Trophoblast cell (in vitro differentiated cells and primary cell): ENCODE data around the gene DOK4.

ENCODE experiments used
- DNase-seq, 2 donors: peaks; one replicate each; pipeline ENCODE4 v3.0.0-alpha.2; 2016
- H2AFZ ChIP-seq: 2 replicates; pipeline ENCODE4 v1.6.1; 2013; ENCODE audit warnings: low read length, moderate library complexity, mild to moderate bottlenecking; ENCODE audit not compliant: insufficient read depth, poor library complexity
- H2AK5ac ChIP-seq: 2 replicates; pipeline ENCODE4 v1.6.1; 2013; ENCODE audit warnings: mild to moderate bottlenecking, low read length
- H2BK120ac ChIP-seq: 2 replicates; pipeline ENCODE4 v1.6.1; 2013; ENCODE audit warnings: low read length, mild to moderate bottlenecking, moderate library complexity; ENCODE audit not compliant: insufficient read depth, poor library complexity
- H2BK12ac ChIP-seq: 2 replicates; pipeline ENCODE4 v1.6.1; 2013; ENCODE audit warnings: mild to moderate bottlenecking, low read length, moderate library complexity
- H2BK5ac ChIP-seq: 2 replicates; pipeline ENCODE4 v1.6.1; 2013; ENCODE audit warnings: low read length, low read depth, moderate library complexity, mild to moderate bottlenecking; ENCODE audit not compliant: poor library complexity
- H3K14ac ChIP-seq: 2 replicates; pipeline ENCODE4 v1.6.1; 2013; ENCODE audit warnings: mild to moderate bottlenecking, low read length
- H3K18ac ChIP-seq: 2 replicates; pipeline ENCODE4 v1.6.1; 2013; ENCODE audit warnings: mild to moderate bottlenecking, low read length
- H3K23ac ChIP-seq: 2 replicates; pipeline ENCODE4 v1.6.1; 2013; ENCODE audit warnings: low read length
- H3K27ac ChIP-seq: 2 replicates; pipeline ENCODE4 v1.5.1; 2013; ENCODE audit warnings: low read depth, mild to moderate bottlenecking, inconsistent platforms, low read length, moderate library complexity
- H3K27me3 ChIP-seq: 2 replicates; pipeline ENCODE4 v1.6.1; 2013; ENCODE audit warnings: inconsistent platforms, mild to moderate bottlenecking, low read length, moderate library complexity; ENCODE audit not compliant: insufficient read depth
- H3K36me3 ChIP-seq, 2 experiments: 1 replicate in 1 of 2; 2 replicates in 1 of 2; pipeline ENCODE4 v1.6.1; 2013; ENCODE audit warnings: low read length in 2 of 2, mild to moderate bottlenecking in 2 of 2, moderate library complexity in 1 of 2; ENCODE audit not compliant: insufficient read depth in 2 of 2, control insufficient read depth in 1 of 2
- H3K4ac ChIP-seq: 2 replicates; pipeline ENCODE4 v1.6.1; 2013; ENCODE audit warnings: low read depth, mild to moderate bottlenecking, low read length, moderate library complexity
- H3K4me1 ChIP-seq, 2 experiments: 1 replicate in 1 of 2; 2 replicates in 1 of 2; pipeline ENCODE4 v1.6.1; 2013; ENCODE audit warnings: low read length in 2 of 2, mild to moderate bottlenecking in 2 of 2, moderate library complexity in 1 of 2; ENCODE audit not compliant: insufficient read depth in 2 of 2, control insufficient read depth in 1 of 2
- H3K4me2 ChIP-seq: 2 replicates; pipeline ENCODE4 v1.6.1; 2013; ENCODE audit warnings: inconsistent platforms, mild to moderate bottlenecking, low read length, moderate library complexity
- H3K4me3 ChIP-seq: 2 replicates; pipeline ENCODE4 v1.5.1; 2013; ENCODE audit warnings: mild to moderate bottlenecking, low read depth, low read length, inconsistent platforms
- H3K79me1 ChIP-seq: one replicate; pipeline ENCODE4 v1.6.1; 2013; ENCODE audit warnings: low read length
- H3K79me2 ChIP-seq: 2 replicates; pipeline ENCODE4 v1.6.1; 2013; ENCODE audit warnings: low read length, mild to moderate bottlenecking; ENCODE audit not compliant: control insufficient read depth, insufficient read depth, poor library complexity
- H3K9ac ChIP-seq: 2 replicates; pipeline ENCODE4 v1.6.1; 2013; ENCODE audit warnings: mild to moderate bottlenecking, low read length
- H3K9me3 ChIP-seq: 2 replicates; pipeline ENCODE4 v1.6.1; 2013; ENCODE audit warnings: low read depth, mild to moderate bottlenecking, control low read depth, inconsistent platforms, low read length; ENCODE audit not compliant: insufficient read depth
- H4K12ac ChIP-seq: 2 replicates; pipeline ENCODE4 v1.6.1; 2013; ENCODE audit warnings: low read depth, mild to moderate bottlenecking, low read length, moderate library complexity
- H4K8ac ChIP-seq: 2 replicates; pipeline ENCODE4 v1.6.1; 2013; ENCODE audit warnings: low read depth, mild to moderate bottlenecking, low read length, moderate library complexity
- H4K91ac ChIP-seq: one replicate; pipeline ENCODE4 v1.6.1; 2013; ENCODE audit warnings: low read depth, mild to moderate bottlenecking, low read length, moderate library complexity
- WGBS: extraction: QIAGEN DNeasy Blood & Tissue Kit; methylation state at CpG from one replicate; pipeline ENCODE4 v1.1.7; 2013; ENCODE audit warnings: missing lambda C conversion rate; ENCODE audit not compliant: insufficient read length, insufficient coverage; ENCODE audit errors: extremely low coverage; 5-methylcytosine and 5-hydroxymethylcytosine counted together

The DOK4 gene

DNA sequence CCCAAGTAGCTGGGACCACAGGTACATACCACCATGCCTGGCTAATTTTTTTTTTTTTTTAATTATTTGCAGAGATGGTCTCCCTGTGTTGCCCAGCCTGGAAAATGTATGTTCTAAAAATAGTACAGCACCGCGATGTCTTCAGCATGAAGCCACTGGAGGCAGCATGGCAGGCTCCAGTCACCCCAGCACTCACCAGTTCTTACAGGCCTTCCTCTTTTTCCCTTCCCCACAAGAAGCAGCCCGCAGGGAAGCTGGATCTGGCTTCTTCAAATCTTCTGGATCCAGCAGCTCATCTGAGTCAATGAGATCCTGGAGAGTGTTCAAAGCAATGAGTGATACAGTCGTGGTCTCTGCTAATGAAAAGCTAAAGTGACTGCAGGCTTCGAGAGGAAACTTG is 55.3 kb downstream of the DOK4 start:
- H2BK12ac ChIP-seq, result no peak overlapping the region
- no peak overlapping the region for H2BK5ac ChIP-seq
- H3K4me1 ChIP-seq, result no peaks in the 10 kb centered on the region
- no peak overlapping the region for H2AFZ ChIP-seq
- H2AK5ac ChIP-seq, result no peak overlapping the region
- no peak overlapping the region for H4K8ac ChIP-seq
- H4K91ac ChIP-seq, result no peak overlapping the region
- no peaks in the 10 kb centered on the region for H3K9me3 ChIP-seq
- H3K36me3 ChIP-seq, result peaks cover 53 to 69% of the 10 kb centered on the region in 2 experiments
- H3K4ac ChIP-seq, result no peak overlapping the region
- H3K27me3 ChIP-seq, result no peaks in the 10 kb centered on the region
- no peaks in the 10 kb centered on the region for H3K79me2 ChIP-seq
- H3K23ac ChIP-seq, result no peak overlapping the region
- H2BK120ac ChIP-seq, result no peak overlapping the region
- no peak overlapping the region for H3K4me3 ChIP-seq
- no peak for DNase-seq
- no peak overlapping the region for H3K18ac ChIP-seq
- H3K79me1 ChIP-seq, result no peaks in the 10 kb centered on the region
- H3K9ac ChIP-seq, result no peak overlapping the region
- H3K4me2 ChIP-seq, result no peak overlapping the region
- H3K27ac ChIP-seq, result no peak overlapping the region
- no peak overlapping the region for H4K12ac ChIP-seq
- WGBS, result no CpG with 5 or more reads among the region's 5 CpGs
- H3K14ac ChIP-seq, result no peak overlapping the region

DNA sequence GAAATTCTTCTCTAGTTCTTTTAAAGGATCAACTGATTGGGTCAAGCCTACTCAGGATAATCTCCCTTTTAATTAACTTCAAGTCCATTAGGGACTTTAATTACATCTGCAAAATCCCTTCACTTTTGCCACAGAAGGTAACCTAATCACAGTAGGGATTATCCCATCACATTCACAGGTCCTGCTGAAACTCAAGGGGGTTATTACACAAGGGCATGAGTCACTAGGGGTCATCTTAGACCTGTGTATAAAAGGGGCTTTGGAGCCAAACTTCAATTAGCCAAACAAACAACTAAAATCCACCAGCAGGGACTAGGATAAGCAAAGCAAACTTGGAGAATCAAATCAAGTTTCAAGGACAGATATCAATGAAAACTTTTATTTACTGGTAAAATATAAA is 58.5 kb downstream of the DOK4 start:
- H3K23ac ChIP-seq, result no peak overlapping the region
- no peak for DNase-seq
- H4K91ac ChIP-seq, result no peak overlapping the region
- no peak overlapping the region for H3K4me3 ChIP-seq
- no peak overlapping the region for H3K14ac ChIP-seq
- no peak overlapping the region for H3K18ac ChIP-seq
- H2BK5ac ChIP-seq, result no peak overlapping the region
- H3K9me3 ChIP-seq, result no peaks in the 10 kb centered on the region
- no peak overlapping the region for H3K4me2 ChIP-seq
- H2BK12ac ChIP-seq, result no peak overlapping the region
- H2BK120ac ChIP-seq, result no peak overlapping the region
- no peaks in the 10 kb centered on the region for H3K79me2 ChIP-seq
- no peak overlapping the region for H3K9ac ChIP-seq
- H4K8ac ChIP-seq, result no peak overlapping the region
- no peaks in the 10 kb centered on the region for H3K79me1 ChIP-seq
- H4K12ac ChIP-seq, result no peak overlapping the region
- H3K4me1 ChIP-seq, result no peaks in the 10 kb centered on the region
- H3K4ac ChIP-seq, result no peak overlapping the region
- no peak overlapping the region for H2AK5ac ChIP-seq
- H2AFZ ChIP-seq, result no peak overlapping the region
- peaks cover 38 to 50% of the 10 kb centered on the region in 2 experiments for H3K36me3 ChIP-seq
- H3K27me3 ChIP-seq, result no peaks in the 10 kb centered on the region
- no peak overlapping the region for H3K27ac ChIP-seq

DNA sequence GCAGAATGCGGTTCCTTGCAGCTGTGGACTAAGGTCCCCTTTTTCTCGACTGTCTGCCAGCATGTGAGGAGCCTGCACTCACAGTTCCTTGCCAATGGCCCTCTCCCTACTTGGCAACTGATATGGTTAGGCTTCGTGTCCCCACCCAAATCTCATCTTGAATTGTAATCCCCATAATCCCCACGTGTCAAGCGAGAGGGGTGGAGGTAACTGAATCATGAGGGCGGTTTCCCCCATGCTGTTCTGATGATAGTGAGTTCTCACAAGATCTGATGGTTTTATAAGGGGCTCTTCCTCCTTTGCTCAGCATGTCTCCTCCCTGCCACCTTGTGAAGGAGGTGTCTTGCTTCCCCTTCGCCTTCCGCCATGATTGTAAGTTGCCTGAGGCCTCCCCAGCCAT is 59.0 kb downstream of the DOK4 start:
- H3K9ac ChIP-seq, result no peak overlapping the region
- H4K8ac ChIP-seq, result no peak overlapping the region
- no peaks in the 10 kb centered on the region for H3K4me1 ChIP-seq
- H2AK5ac ChIP-seq, result no peak overlapping the region
- H4K12ac ChIP-seq, result no peak overlapping the region
- peaks cover 36 to 45% of the 10 kb centered on the region in 2 experiments for H3K36me3 ChIP-seq
- no peak overlapping the region for H3K4ac ChIP-seq
- no peaks in the 10 kb centered on the region for H3K27me3 ChIP-seq
- H2BK5ac ChIP-seq, result no peak overlapping the region
- no peak overlapping the region for H2BK12ac ChIP-seq
- H3K23ac ChIP-seq, result no peak overlapping the region
- no peaks in the 10 kb centered on the region for H3K79me1 ChIP-seq
- H2BK120ac ChIP-seq, result no peak overlapping the region
- WGBS, result no CpG with 5 or more reads among the region's 8 CpGs
- H3K4me3 ChIP-seq, result no peak overlapping the region
- no peaks in the 10 kb centered on the region for H3K9me3 ChIP-seq
- H3K18ac ChIP-seq, result no peak overlapping the region
- no peak overlapping the region for H4K91ac ChIP-seq
- H3K4me2 ChIP-seq, result no peak overlapping the region
- no peaks in the 10 kb centered on the region for H3K79me2 ChIP-seq
- no peak for DNase-seq
- H3K27ac ChIP-seq, result no peak overlapping the region
- no peak overlapping the region for H3K14ac ChIP-seq
- no peak overlapping the region for H2AFZ ChIP-seq

DNA sequence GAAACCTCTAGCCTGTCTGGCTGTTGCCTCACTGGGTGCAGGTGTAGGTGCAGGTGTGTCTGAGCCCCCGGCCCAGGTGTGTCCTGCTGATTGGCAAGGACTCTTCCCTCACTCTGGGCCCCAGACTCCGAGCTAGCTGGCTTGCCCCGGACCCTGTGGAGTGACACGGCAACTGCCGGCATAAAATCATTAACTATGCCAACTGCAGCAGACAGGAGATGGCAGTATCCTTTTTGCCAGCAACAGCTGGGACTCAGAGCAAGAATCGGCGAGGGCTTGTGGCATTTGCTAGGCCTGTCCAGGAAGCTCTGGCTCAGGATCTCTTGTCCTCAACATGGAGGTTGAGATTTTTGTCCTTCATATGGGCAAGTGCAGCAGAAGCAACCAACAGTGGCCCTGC is 59.9 kb downstream of the DOK4 start:
- H3K27me3 ChIP-seq, result no peaks in the 10 kb centered on the region
- H3K14ac ChIP-seq, result no peak overlapping the region
- H2AK5ac ChIP-seq, result no peak overlapping the region
- H3K79me1 ChIP-seq, result no peaks in the 10 kb centered on the region
- no peak overlapping the region for H3K23ac ChIP-seq
- no peak overlapping the region for H3K18ac ChIP-seq
- peaks cover 31 to 38% of the 10 kb centered on the region in 2 experiments for H3K36me3 ChIP-seq
- no peak overlapping the region for H3K4me3 ChIP-seq
- no peak overlapping the region for H3K4ac ChIP-seq
- DNase-seq, result no peak
- no peak overlapping the region for H3K4me2 ChIP-seq
- H3K79me2 ChIP-seq, result no peaks in the 10 kb centered on the region
- H4K91ac ChIP-seq, result no peak overlapping the region
- no peak overlapping the region for H4K12ac ChIP-seq
- no peak overlapping the region for H4K8ac ChIP-seq
- no peak overlapping the region for H2BK120ac ChIP-seq
- H3K9me3 ChIP-seq, result no peaks in the 10 kb centered on the region
- H2BK12ac ChIP-seq, result no peak overlapping the region
- no peaks in the 10 kb centered on the region for H3K4me1 ChIP-seq
- peak overlapping the region; percentile 53 for H3K9ac ChIP-seq
- H3K27ac ChIP-seq, result no peak overlapping the region
- H2AFZ ChIP-seq, result no peak overlapping the region
- H2BK5ac ChIP-seq, result no peak overlapping the region
- no CpG with 5 or more reads among the region's 7 CpGs for WGBS
